Measurements from ENCODE around the gene DBNL.

- TF ChIP-seq YY1 (IDR thresholded peaks at IDR 0.05; ENCODE audit: low read depth) (no peak), CEBPB (IDR thresholded peaks at IDR 0.05) (no peak), FOXM1 (IDR thresholded peaks at IDR 0.05; ENCODE audit: borderline replicate concordance, low read depth) (no peak), ZBTB7A (IDR thresholded peaks at IDR 0.05; ENCODE audit: low read depth) (no peak), NFIC (IDR thresholded peaks at IDR 0.05) (no peak), EP300 (IDR thresholded peaks at IDR 0.05; ENCODE audit: borderline replicate concordance) (no peak), REST (IDR thresholded peaks at IDR 0.05; ENCODE audit: low read depth) (no peak), MAX (IDR thresholded peaks at IDR 0.05) (no peak), TAF1 (IDR thresholded peaks at IDR 0.05; ENCODE audit: low read depth) (no peak), EGR1 (IDR thresholded peaks at IDR 0.05) (no peak), CREB1 (IDR thresholded peaks at IDR 0.05; ENCODE audit: low read depth) (no peak), RAD21 (IDR thresholded peaks at IDR 0.05; ENCODE audit: low read depth) (no peak)
These were observed 20.4 kb downstream of the DBNL start for GRCh38 chr7:44064791-44065430.

Data from Ishikawa (cell line).